PFSK-1 (cell line): ENCODE measurements around the gene RRP1.

Experiments
- FOXP2 ChIP-seq: optimal IDR thresholded peaks from 2 replicates; pipeline ENCODE3; 2011; ENCODE audit warnings: borderline replicate concordance, control low read depth, inconsistent platforms; ENCODE audit not compliant: insufficient read depth; ENCODE audit errors: extremely low read length, extremely low read depth
- POLR2AphosphoS5 ChIP-seq: IDR thresholded peaks from 2 replicates; pipeline ENCODE4 v1.6.1; 2012; ENCODE audit warnings: low read depth, mild to moderate bottlenecking, control low read depth, low read length, moderate library complexity
- REST ChIP-seq, 2 experiments: IDR thresholded peaks; 2 replicates each; pipeline versions ENCODE4 v1.6.1 to v1.8.0; 2011 to 2012; ENCODE audit warnings: low read depth in 2 of 2, low read length in 2 of 2, control low read depth in 1 of 2, inconsistent platforms in 1 of 2, mild to moderate bottlenecking in 1 of 2, moderate library complexity in 1 of 2; ENCODE audit not compliant: insufficient read depth in 1 of 2
- SIN3A ChIP-seq: IDR thresholded peaks from 2 replicates; pipeline ENCODE4 v1.6.1; 2012; ENCODE audit warnings: mild to moderate bottlenecking, low read length, moderate library complexity, borderline replicate concordance; ENCODE audit not compliant: insufficient read depth
- TAF1 ChIP-seq: IDR thresholded peaks from 2 replicates; pipeline ENCODE4 v1.6.1; 2012; ENCODE audit warnings: low read length, control low read depth, borderline replicate concordance; ENCODE audit not compliant: insufficient read depth

The RRP1 gene

GRCh38 chr21:43801006-43801783 is 11.8 kb downstream of the RRP1 start:
- no peak for TF ChIP-seq TAF1

- TF ChIP-seq SIN3A (no peak), POLR2AphosphoS5 (no peak), REST (IDR thresholded peaks at IDR 0.05; ENCODE audit: insufficient read depth in 1 of 2, low read depth in 2 of 2, low read length in 2 of 2) (no peak), TAF1 (no peak), FOXP2 (no peak)
Observed at GRCh38 chr21:43802713-43803313, 13.4 kb downstream of the RRP1 start.

GRCh38 chr21:43803558-43804300 is 14.4 kb downstream of the RRP1 start:
- TF ChIP-seq FOXP2 (no peak), POLR2AphosphoS5 (no peak)

- TF ChIP-seq POLR2AphosphoS5 (no peak), TAF1 (no peak), REST (IDR thresholded peaks at IDR 0.05; ENCODE audit: insufficient read depth in 1 of 2, low read depth in 2 of 2, low read length in 2 of 2) (no peak), FOXP2 (no peak), SIN3A (no peak)
Observed at GRCh38 chr21:43805275-43805800, 16.0 kb downstream of the RRP1 start.

GRCh38 chr21:43806017-43806710 is 16.8 kb downstream of the RRP1 start:
- TF ChIP-seq SIN3A (no peak), FOXP2 (no peak), REST (IDR thresholded peaks at IDR 0.05; ENCODE audit: insufficient read depth in 1 of 2, low read depth in 2 of 2, low read length in 2 of 2) (no peak), POLR2AphosphoS5 (no peak), TAF1 (no peak)
